Spleen (tissue), 7 donors: ENCODE measurements around the gene DBF4.

Experiments
- CTCF ChIP-seq, 11 experiments: fragments of 200-600 bp in 7 of 11; fragments of 450-650 bp in 4 of 11; sonication (generic) in 4 of 11; IDR thresholded peaks in 8 of 11; conservative IDR thresholded peaks in 3 of 11; 1 replicate in 7 of 11; 2 replicates in 4 of 11; pipeline versions ENCODE4 v1.4.0 to v1.8.0; 2016 to 2021; ENCODE audit warnings: antibody characterized with exemption in 11 of 11, inconsistent platforms in 4 of 11, mild to moderate bottlenecking in 1 of 11
- POLR2A ChIP-seq, 3 donors: fragments of 450-650 bp; IDR thresholded peaks; one replicate each; pipeline ENCODE4 v1.5.1; 2017; ENCODE audit warnings: antibody characterized with exemption in 3 of 3, mild to moderate bottlenecking in 1 of 3
- POLR2AphosphoS5 ChIP-seq, 3 donors: sonication (generic); formaldehyde crosslinking; IDR thresholded peaks; one replicate each; pipeline ENCODE4 v1.5.1; 2017; ENCODE audit warnings: antibody characterized with exemption in 3 of 3
- donor health status: DM: no; HTN: no; CAD: no; lungs with moderate emphysema.
- donor health status: DM: no; HTN: no; CAD: no.
- donor health status: DM: no; HTN: no; CAD: no.

DNA sequence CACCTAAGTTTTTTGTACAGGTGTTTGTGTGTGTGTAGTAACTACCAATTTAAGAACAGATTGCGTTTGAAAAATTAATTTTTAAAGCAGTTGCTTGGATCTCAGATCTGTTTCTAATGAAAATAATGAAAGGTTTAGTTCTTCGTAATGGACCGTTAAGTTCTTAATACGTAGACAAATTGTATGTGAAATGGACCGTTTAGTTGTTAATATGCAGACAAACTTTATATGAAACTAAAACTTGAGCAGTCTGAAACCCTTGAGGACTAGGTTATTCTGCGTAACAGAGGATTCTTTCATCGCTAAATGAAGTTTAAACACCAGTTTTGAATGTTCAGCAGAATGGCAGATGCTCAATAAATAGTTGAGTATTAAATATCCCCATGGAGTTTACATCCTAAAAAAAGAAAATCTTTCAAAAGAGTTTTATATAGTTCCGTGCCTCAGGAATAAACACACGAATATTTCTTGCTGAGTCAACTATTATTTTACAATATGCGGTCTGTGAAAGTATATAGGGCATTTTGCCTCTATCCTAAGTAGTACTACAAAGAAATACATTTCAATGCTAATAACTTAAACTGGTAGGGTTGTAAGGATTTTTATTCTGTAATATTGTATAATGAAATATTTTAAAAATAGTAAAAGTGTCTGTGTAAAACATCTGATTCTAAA lies 1.2 kb downstream of the DBF4 start:
- TF ChIP-seq CTCF (IDR thresholded peaks at IDR 0.05 in 8 of 11, conservative IDR thresholded peaks at IDR 0.05 in 3 of 11) (no peak), POLR2AphosphoS5 (IDR thresholded peaks at IDR 0.05) (no peak), POLR2A (IDR thresholded peaks at IDR 0.05) (no peak)
